Measurements from ENCODE around the gene ATE1. TPM values are rescaled to one million over a fixed set of nuclear protein-coding genes. Genes with fewer than 3 reads are reported as not detected.
A peak's percentile ranks its signal among the peaks of the same experiment; 100 is the strongest.
"Not testable (repeated sequence)": the region's sequence is repeated elsewhere in the genome, so short reads cannot be mapped to it uniquely, and the experiment has no call there.

Gene ATE1
- total RNA-seq = 10 to 100 TPM; 22.1 to 22.9 TPM

DNA sequence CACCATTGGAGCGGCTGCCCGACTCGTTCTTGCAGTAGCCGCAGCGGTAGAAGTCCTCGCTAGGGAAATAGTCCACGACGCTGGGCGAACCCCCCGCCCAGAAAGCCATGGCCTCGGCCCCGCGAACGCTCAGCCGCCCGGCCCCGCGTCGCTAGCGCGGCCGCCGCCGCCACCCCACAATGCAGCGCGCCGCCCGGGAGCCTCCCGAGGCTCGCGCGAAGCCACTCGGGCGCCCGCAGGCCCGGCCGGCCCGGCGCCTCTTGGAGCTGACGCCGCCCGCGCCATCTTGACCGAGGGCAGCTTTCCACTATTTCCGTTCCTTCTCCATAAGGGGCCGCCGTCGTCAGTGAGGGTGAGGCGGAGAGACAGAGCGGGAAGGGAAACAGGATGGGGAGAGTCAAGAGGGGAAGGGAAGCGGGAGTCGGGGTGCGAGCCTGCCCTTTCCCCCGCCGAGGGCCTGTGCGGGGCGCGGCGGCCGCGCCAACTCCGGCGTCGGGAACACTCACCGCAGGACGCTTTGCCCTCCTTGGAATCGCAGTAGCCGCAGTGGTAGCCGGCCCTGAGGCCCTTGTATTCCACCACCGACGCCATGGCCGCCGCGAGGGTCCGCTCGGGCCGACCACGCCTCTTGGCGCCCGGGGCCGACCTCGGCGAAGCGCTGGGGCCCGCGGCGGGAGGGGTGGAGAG lies at the start of gene ATE1:
Gene ATE1, minus strand, starts transcription at position 191 of the 687 bp plus-strand sequence. Its CDS starts 82 bp downstream, at position 109.
- peak; percentile 85 for DNase-seq
- POLR2A ChIA-PET = interaction anchor here (1.1 to 3.4 kb wide), 7 partner anchors 12 to 1076 kb away, joined by 3 to 26 read pairs (median 4); partner anchors contain the start of genes NSMCE4A and WDR11
- H3K27ac Mint-ChIP-seq = peak within 1 kb of the TSS; percentile 92
- peaks cover 11% of the 10 kb centered on the region for H3K36me3 Mint-ChIP-seq (ENCODE audit: low read depth)
- H3K9me3 Mint-ChIP-seq = no peaks in the 10 kb centered on the region
- H3K4me1 Mint-ChIP-seq = peaks cover 30% of the 10 kb centered on the region
- peak within 1 kb of the TSS; percentile 81 for H3K4me3 Mint-ChIP-seq
- CTCF ChIA-PET = interaction anchor here (1.0 kb wide), 1 partner anchor 46 kb away, joined by 3 read pairs; no protein-coding TSS in a partner anchor
- no peaks in the 10 kb centered on the region for H3K27me3 Mint-ChIP-seq

DNA sequence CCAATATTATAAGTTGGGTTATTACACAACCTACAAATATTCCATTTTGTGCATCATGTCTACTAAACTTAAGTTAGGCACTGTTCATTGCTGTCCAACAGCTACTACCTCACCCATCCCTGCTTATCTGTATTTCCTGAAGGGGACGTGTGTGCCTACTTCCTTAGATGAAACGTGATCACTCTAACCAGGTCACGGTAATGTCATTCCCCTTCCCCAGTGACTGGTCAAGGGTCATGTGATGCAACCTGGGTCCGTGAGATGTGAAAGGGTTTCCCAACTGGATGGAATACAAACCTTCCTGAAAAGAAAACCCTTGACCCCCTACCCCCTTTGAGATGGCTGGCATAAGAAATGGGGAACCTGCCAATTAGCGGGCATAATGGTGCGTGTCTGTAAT lies 48.8 kb upstream of the ATE1 start:
- H3K36me3 Mint-ChIP-seq (ENCODE audit: low read depth) = peaks cover 13% of the 10 kb centered on the region
- peaks cover 22% of the 10 kb centered on the region for H3K4me1 Mint-ChIP-seq
- no peaks in the 10 kb centered on the region for H3K27me3 Mint-ChIP-seq
- peaks cover 17% of the 10 kb centered on the region for H3K9me3 Mint-ChIP-seq
- ChIA-PET CTCF (interaction anchor here (1.3 kb wide), 1 partner anchor 8 kb away, joined by 3 read pairs; no protein-coding TSS in a partner anchor), POLR2A (interaction anchor here (4.3 kb wide), 1 partner anchor 48 kb away, joined by 26 read pairs; the partner anchor contains the start of gene ATE1)
- DNase-seq = no peak
- peak overlapping the region; percentile 27 for H3K4me3 Mint-ChIP-seq
- H3K27ac Mint-ChIP-seq = no peak overlapping the region

DNA sequence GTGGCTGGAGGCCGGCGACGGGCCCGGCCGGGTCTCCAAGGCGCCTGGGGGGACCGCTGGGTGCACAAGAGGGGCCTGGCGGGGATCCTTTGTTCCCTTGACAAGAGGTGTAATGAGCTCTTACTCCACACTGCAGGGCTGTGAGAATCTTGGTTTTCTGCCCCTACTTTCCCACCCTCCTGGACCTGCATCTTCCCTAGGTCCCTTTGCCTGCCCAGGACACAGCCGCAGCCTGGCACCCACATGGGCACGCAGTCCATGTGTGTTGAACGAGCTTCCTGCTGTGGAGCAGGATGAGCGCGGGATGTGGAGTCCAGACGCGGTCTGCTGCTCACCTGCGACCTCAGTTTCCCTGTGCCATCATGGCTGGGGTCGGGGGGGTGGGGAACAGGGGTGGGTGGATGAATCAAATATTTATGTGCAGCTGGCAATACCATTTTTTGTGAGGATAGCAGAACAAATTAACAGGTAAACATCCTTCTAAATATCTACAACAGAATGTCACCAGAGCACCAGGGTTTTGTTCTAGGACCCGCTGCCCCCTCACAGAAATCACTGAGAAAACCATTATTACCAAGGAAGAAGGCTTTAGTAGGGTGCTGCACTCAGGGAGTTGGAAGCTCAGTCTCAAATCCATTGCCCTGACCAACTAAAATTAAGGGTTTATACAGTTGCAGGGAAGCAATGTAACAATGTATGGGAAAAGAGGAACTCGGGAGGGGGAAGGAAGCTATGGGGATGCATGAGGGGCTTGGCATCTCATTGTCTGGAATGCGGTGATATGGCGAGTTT lies 47.7 kb upstream of the ATE1 start:
- Mint-ChIP-seq H3K4me1 (peaks cover 24% of the 10 kb centered on the region), H3K9me3 (peaks cover 16% of the 10 kb centered on the region), H3K27me3 (no peaks in the 10 kb centered on the region), H3K27ac (peak overlapping the region; percentile 71), H3K4me3 (peak overlapping the region; percentile 71), H3K36me3 (ENCODE audit: low read depth) (peaks cover 22% of the 10 kb centered on the region)
- POLR2A ChIA-PET = interaction anchor here (4.3 kb wide), 1 partner anchor 47 kb away, joined by 26 read pairs; the partner anchor contains the start of gene ATE1
- CTCF ChIA-PET = interaction anchor here (0.6 to 1.5 kb wide), 2 partner anchors 9 to 239 kb away, joined by 3 read pairs; no protein-coding TSS in a partner anchor
- no peak for DNase-seq

DNA sequence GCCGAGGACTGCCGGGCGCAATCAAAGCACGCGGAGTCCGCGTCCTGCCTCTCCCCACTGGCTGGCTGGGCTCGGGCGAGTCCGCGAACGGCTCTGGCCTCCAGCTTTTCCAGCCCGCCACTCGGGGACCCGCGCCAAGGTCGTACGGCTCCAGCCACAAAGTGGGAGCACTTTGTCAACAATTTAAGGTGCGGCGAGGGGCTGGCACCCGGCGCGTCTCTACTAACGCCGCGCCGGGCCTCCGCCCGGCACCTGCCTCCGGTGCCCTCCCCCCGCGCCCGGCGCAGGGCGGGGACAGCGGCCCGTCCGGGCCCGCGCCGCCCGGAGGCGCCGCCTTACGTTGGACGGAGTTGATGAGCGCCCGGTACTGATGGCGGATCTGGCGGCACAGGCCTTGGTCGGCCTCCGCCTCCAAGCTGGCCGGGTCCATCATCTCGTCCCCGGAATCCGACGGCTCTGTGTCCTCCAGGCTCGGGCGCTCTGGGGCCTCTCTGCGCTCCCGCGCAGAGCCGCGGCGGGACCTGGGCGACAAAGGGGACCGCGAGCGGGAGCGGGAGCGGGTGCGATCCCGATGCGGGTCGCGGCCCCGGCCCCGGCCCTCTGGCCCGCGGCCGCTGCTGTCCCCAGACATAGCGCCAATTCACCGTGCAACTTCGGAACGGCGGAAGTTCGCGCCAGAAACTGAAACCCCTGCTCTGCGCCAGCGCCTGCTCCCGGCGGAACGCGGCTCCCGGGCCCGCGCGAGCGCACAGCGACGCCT lies 46.9 kb upstream of the ATE1 start, which contains the start of gene NSMCE4A:
Gene NSMCE4A, minus strand, starts transcription at position 683 of the 760 bp plus-strand sequence. Its CDS starts 52 bp downstream, at position 631.
- peaks cover 16% of the 10 kb centered on the region for H3K9me3 Mint-ChIP-seq
- peak; percentile 74 for DNase-seq
- CTCF ChIA-PET = interaction anchor here (0.6 to 1.5 kb wide), 5 partner anchors 8 to 238 kb away, joined by 3 to 5 read pairs (median 3); partner anchors contain the start of gene ATE1
- peak within 1 kb of the TSS; percentile 77 for H3K4me3 Mint-ChIP-seq
- POLR2A ChIA-PET = interaction anchor here (0.8 to 4.3 kb wide), 3 partner anchors 9 to 46 kb away, joined by 3 to 26 read pairs (median 3); partner anchors contain the start of gene ATE1
- H3K27ac Mint-ChIP-seq = peak within 1 kb of the TSS; percentile 71
- peaks cover 24% of the 10 kb centered on the region for H3K36me3 Mint-ChIP-seq (ENCODE audit: low read depth)
- peaks cover 24% of the 10 kb centered on the region for H3K4me1 Mint-ChIP-seq
- H3K27me3 Mint-ChIP-seq = no peaks in the 10 kb centered on the region

DNA sequence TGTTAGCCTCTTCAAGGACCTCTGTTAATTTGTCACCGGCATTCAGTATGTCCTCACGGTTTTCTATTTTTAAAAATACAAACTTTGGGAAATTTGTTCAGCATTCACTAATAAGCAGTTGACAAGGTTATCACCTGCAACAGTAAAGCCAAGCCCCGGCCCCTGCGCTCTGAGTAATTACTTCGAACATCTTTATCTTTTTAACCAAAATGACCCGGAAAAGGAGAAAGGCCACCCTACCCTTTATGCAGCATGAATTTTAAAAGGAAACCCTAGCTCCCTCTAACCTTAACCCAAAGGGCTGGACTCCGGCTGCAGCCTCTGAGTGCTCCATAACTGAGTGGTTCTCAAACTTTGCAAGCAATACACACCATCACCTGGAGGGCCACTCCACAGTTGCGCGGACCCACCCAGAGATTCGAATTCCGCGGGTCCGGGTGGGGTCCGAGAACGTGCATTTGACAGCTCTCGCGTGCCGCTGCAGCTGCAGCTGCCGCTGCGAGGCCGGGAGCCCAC lies 46.2 kb upstream of the ATE1 start:
- Mint-ChIP-seq H3K4me3 (peak overlapping the region; percentile 77), H3K36me3 (ENCODE audit: low read depth) (peaks cover 24% of the 10 kb centered on the region), H3K27me3 (no peaks in the 10 kb centered on the region), H3K9me3 (peaks cover 16% of the 10 kb centered on the region), H3K27ac (peak overlapping the region; percentile 26), H3K4me1 (peaks cover 24% of the 10 kb centered on the region)
- DNase-seq = no peak
- POLR2A ChIA-PET = interaction anchor here (0.8 to 4.3 kb wide), 3 partner anchors 8 to 46 kb away, joined by 3 to 26 read pairs (median 3); partner anchors contain the start of gene ATE1
- CTCF ChIA-PET = interaction anchor here (0.8 to 1.3 kb wide), 4 partner anchors 9 to 73 kb away, joined by 3 to 5 read pairs (median 3); partner anchors contain the start of gene ATE1

DNA sequence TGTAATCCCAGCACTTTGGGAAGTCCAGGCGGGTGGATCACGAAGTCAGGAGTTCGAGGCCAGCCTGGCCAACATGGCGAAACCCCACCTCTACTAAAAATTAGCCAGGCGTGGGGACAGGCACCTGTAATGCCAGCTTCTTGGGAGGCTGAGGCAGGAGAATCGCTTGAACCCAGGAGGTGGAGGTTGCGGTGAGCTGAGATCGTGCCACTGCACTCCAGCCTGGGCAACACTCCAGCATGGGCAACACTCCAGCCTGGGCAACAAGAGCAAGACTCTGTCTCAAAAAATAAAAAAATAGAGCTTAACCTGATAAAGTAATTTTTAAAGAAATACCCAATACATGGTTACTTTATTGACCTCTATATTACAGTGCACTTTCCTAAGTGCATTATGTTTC lies 41.3 kb upstream of the ATE1 start:
- POLR2A ChIA-PET, H3K4me3 Mint-ChIP-seq, H3K27me3 Mint-ChIP-seq, H3K9me3 Mint-ChIP-seq, H3K27ac Mint-ChIP-seq, DNase-seq: not testable (repeated sequence)
- Mint-ChIP-seq H3K36me3 (ENCODE audit: low read depth) (peaks cover 47% of the 10 kb centered on the region), H3K4me1 (peaks cover 17% of the 10 kb centered on the region)
- CTCF ChIA-PET = interaction anchor here (1.0 kb wide), 1 partner anchor 8 kb away, joined by 3 read pairs; no protein-coding TSS in a partner anchor

DNA sequence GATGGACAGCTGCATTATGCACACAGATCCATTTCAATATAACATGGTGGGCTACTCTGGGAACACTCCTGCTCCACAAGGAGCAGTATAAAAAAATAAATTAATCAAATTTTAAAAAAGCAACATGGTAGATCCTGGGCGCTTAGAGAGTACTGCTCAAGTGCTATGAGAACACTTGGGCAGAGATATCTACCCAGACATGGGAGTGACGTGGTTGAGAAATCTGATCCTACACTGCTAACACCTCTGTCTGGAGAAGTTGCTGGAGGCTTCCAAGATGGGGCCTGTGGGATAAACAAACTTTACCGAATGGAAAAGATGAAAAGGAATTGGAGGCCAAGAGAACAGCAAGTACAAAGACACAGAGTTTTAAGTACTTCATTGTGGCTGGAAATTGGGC lies 38.2 kb upstream of the ATE1 start:
- CTCF ChIA-PET = no interaction called here

DNA sequence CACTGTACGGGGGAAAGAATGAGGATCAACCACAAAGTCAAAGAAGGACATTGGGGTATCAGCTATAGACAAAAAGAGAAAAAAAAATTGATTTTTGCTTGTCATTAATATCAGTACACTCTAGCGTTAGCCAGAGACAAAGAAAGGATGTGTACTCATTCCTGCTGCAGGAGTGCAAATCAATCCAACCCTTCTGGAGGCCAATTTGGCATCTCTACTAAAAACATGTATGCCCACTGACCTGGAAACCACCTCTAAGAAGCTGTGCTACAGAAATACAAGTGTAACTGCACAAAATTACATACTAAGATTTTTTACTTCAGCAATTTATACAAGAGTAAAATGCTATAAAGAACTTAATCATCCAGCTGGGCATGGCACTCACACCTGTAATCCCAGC lies 33.6 kb upstream of the ATE1 start:
- Mint-ChIP-seq H3K9me3 (no peaks in the 10 kb centered on the region), H3K27me3 (no peaks in the 10 kb centered on the region), H3K36me3 (ENCODE audit: low read depth) (peaks cover 44% of the 10 kb centered on the region), H3K4me3 (no peak overlapping the region), H3K27ac (no peak overlapping the region), H3K4me1 (no peaks in the 10 kb centered on the region)
- no peak for DNase-seq
- ChIA-PET POLR2A (no interaction called here), CTCF (no interaction called here)

More for the DNA sequence above, 38.2 kb upstream of the ATE1 start:
- POLR2A ChIA-PET = interaction anchor here (0.8 kb wide), 1 partner anchor 8 kb away, joined by 3 read pairs; no protein-coding TSS in a partner anchor
- DNase-seq = no peak
- no peak overlapping the region for H3K4me3 Mint-ChIP-seq
- H3K4me1 Mint-ChIP-seq = no peaks in the 10 kb centered on the region
- H3K27me3 Mint-ChIP-seq = no peaks in the 10 kb centered on the region
- no peak overlapping the region for H3K27ac Mint-ChIP-seq
- peaks cover 36% of the 10 kb centered on the region for H3K36me3 Mint-ChIP-seq (ENCODE audit: low read depth)
- no peaks in the 10 kb centered on the region for H3K9me3 Mint-ChIP-seq

DNA sequence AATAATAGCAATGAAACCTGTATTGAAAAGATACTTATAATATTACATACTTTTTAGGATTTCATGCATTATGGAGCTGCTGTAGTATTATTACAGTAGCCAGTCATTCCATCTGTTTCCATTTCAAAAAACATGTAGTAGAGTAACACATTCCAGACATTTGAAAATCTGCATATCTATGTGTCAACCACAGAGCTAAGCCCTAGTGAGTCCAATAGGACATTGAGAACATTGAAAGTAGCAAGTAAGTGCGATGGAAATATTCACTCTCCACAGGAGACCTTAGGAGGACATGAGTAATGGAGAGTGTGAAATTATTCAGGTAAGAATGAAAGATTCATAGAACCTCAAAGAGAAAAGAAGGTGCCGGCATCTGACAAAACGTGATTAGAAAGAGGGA lies 31.8 kb upstream of the ATE1 start:
- H3K27ac Mint-ChIP-seq = no peak overlapping the region

DNA sequence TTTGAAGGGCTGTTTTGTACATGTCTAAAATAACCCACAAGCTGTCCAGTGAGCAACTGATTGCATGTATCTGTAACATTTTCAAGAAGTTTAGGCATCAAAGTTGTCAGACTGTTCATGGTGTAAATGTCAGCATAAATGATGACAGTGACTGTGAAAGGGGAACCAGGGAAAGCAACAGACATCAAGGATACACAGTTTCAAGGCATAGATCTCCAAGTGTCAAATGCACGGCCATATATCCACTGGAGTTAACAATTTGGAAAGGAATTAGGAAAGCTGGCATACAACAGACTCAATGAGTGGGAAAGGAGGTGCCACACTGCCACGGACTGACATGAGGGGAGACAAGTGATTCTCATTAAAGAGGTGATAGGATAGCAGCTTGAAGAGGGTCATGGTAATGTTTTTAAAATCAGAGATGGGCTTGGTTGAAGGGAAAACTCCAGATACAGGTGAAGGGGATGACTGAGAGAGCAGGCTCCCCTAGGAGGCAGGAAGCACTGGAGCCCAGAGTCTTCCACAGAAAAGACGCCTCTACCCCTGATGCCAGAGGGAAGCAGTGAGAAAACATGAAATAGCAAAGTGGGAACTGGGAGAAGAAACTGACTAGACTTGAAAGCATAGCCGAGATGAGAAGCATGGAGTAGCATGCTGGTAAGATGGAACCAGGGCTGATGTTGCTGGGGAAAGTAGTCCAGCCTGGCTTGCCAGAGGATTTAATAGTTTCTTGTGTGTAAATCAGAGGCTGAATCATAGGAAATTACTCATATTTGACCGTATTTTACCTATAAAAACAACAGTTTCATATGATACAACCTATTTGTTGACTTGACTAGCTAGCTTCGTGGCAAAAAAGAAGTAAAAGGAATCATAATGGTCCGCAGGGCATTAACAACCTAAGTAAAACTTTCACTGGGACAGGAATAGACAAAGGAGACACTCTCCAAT lies 28.6 kb upstream of the ATE1 start:
- Mint-ChIP-seq H3K27ac (no peak overlapping the region), H3K36me3 (ENCODE audit: low read depth) (peaks cover 43% of the 10 kb centered on the region), H3K27me3 (no peaks in the 10 kb centered on the region), H3K4me3 (no peak overlapping the region), H3K4me1 (no peaks in the 10 kb centered on the region), H3K9me3 (no peaks in the 10 kb centered on the region)
- no peak for DNase-seq
- ChIA-PET POLR2A (no interaction called here), CTCF (no interaction called here)

More for the DNA sequence above, 31.8 kb upstream of the ATE1 start:
- H3K9me3 Mint-ChIP-seq = no peaks in the 10 kb centered on the region
- peaks cover 46% of the 10 kb centered on the region for H3K36me3 Mint-ChIP-seq (ENCODE audit: low read depth)
- H3K4me3 Mint-ChIP-seq = no peak overlapping the region
- POLR2A ChIA-PET = no interaction called here
- H3K4me1 Mint-ChIP-seq = no peaks in the 10 kb centered on the region
- CTCF ChIA-PET = no interaction called here
- DNase-seq = no peak
- H3K27me3 Mint-ChIP-seq = no peaks in the 10 kb centered on the region

DNA sequence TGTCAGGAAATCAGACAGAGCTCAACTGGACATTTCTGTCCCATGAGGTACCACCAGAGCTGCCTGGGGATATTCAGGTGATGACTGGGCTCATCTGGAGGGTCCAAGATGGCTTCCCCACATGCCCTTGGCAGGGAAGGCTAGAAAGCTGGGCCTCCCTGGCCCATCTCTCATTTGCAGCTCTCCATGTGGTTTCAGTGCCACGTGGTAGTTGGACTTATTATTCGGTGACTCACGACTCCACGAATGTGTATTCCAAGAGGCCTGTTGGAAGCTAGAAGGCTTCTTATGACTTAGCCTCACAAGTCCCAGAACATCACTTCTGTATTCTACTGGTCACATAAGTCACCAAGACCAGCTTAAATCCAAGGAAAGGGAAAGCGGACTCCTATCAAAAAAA lies 24.4 kb upstream of the ATE1 start:
- DNase-seq = no peak
- Mint-ChIP-seq H3K36me3 (ENCODE audit: low read depth) (peaks cover 22% of the 10 kb centered on the region), H3K27ac (no peak overlapping the region), H3K9me3 (no peaks in the 10 kb centered on the region), H3K27me3 (no peaks in the 10 kb centered on the region), H3K4me1 (no peaks in the 10 kb centered on the region), H3K4me3 (no peak overlapping the region)
- POLR2A ChIA-PET = interaction anchor here (1.1 kb wide), 1 partner anchor 24 kb away, joined by 3 read pairs; no protein-coding TSS in a partner anchor
- CTCF ChIA-PET = no interaction called here

Measured in activated CD4-positive, alpha-beta memory T cell treated with anti-CD3 and anti-CD28 coated beads, Interleukin-2, amount 10 ng/mL, durations not matched to agents 7 days and 5 days (primary cell).